Muscle of back (tissue), 11 donors: Measurements from ENCODE around the gene GSK3A. TPM values are rescaled to one million over a fixed set of nuclear protein-coding genes. Genes with fewer than 3 reads are reported as not detected.

Experiments
- DNase-seq, 3 donors: peaks; one replicate each; pipeline versions ENCODE4 v3.0.0 to v3.0.0-alpha.2; 2013
- polyA plus RNA-seq, 10 donors: library from polyadenylated mRNA; unstranded; fragments of 120-200 nt; gene quantifications; one replicate each; pipeline ENCODE4 v1.2.1, GENCODE V29; 2013; ENCODE audit not compliant: insufficient read length in 10 of 10

The GSK3A gene
- polyA plus RNA-seq, 10 donors: 34.4 to 49.0 (median 42.1) TPM

- no peak for DNase-seq
Observed at GRCh38 chr19:42202290-42202880, 40.0 kb downstream of the GSK3A start.

- DNase-seq: peak in 1 of 3 donors; percentile 32
Observed at GRCh38 chr19:42201489-42202289, 40.7 kb downstream of the GSK3A start.

- DNase-seq: no peak
Observed at GRCh38 chr19:42200116-42200715, 42.2 kb downstream of the GSK3A start.

- peak in 1 of 3 donors; percentile 20 for DNase-seq
Observed at GRCh38 chr19:42199440-42200115, 42.8 kb downstream of the GSK3A start.

GRCh38 chr19:42198676-42199439 lies 43.5 kb downstream of the GSK3A start:
- peak in 1 of 3 donors; percentile 15 for DNase-seq

- no peak for DNase-seq
Observed at GRCh38 chr19:42197375-42197817, 45.0 kb downstream of the GSK3A start.

GRCh38 chr19:42196011-42197001 lies 46.1 kb downstream of the GSK3A start:
- DNase-seq: no peak

- DNase-seq: no peak
Observed at GRCh38 chr19:42193706-42194105, 48.7 kb downstream of the GSK3A start.

- no peak for DNase-seq
Observed at GRCh38 chr19:42193294-42193693, 49.1 kb downstream of the GSK3A start.

GRCh38 chr19:42191855-42192254 lies 50.5 kb downstream of the GSK3A start:
- peak in 1 of 3 donors; percentile 39 for DNase-seq

GRCh38 chr19:42191330-42191729 lies 51.1 kb downstream of the GSK3A start:
- no peak for DNase-seq

GRCh38 chr19:42189133-42189532 lies 53.3 kb downstream of the GSK3A start:
- no peak for DNase-seq

GRCh38 chr19:42188665-42189064 lies 53.7 kb downstream of the GSK3A start:
- DNase-seq: no peak

GRCh38 chr19:42185277-42185676 lies 57.1 kb downstream of the GSK3A start:
- peak in 1 of 3 donors; percentile 12 for DNase-seq

- peak; percentile 65 to 75 (median 68) for DNase-seq
Observed at GRCh38 chr19:42184401-42184861, 58.0 kb downstream of the GSK3A start.

Other genes starting within 250 kb of the GSK3A start
- gene ATP1A3, start 248.4 kb downstream of the GSK3A start, polyA plus RNA-seq: 1 to 10 TPM in 3 of 10 donors, under 1 TPM in 7; 0.20 to 1.1 (median 0.61) TPM
- 1 to 10 TPM; 1.8 to 4.3 (median 3.1) TPM for gene GRIK5, start 172.4 kb downstream of the GSK3A start, polyA plus RNA-seq
- 10 to 100 TPM in 4 of 10 donors, 1 to 10 TPM in 6; 7.5 to 14.1 (median 9.5) TPM for gene ZNF574, start 166.4 kb downstream of the GSK3A start, polyA plus RNA-seq
- 1 to 10 TPM; 1.5 to 3.0 (median 1.7) TPM for gene POU2F2, start 110.2 kb downstream of the GSK3A start, polyA plus RNA-seq
- gene DEDD2, start 24.9 kb downstream of the GSK3A start, polyA plus RNA-seq: 10 to 100 TPM in 9 of 10 donors, 1 to 10 TPM in 1; 9.6 to 14.8 (median 12.8) TPM
- 1 to 10 TPM; 4.5 to 8.5 (median 5.9) TPM for gene ZNF526, start 22.3 kb downstream of the GSK3A start, polyA plus RNA-seq
- 10 to 100 TPM; 28.5 to 46.1 (median 38.4) TPM for gene ERF, start 12.5 kb upstream of the GSK3A start, polyA plus RNA-seq
- 10 to 100 TPM; 26.8 to 42.2 (median 35.7) TPM for gene CIC, start 26.6 kb upstream of the GSK3A start, polyA plus RNA-seq
- 1 to 10 TPM in 4 of 10 donors, under 1 TPM in 6; 0.47 to 1.8 (median 0.78) TPM for gene PRR19, start 59.5 kb upstream of the GSK3A start, polyA plus RNA-seq
- gene PAFAH1B3, start 60.0 kb upstream of the GSK3A start, polyA plus RNA-seq: 10 to 100 TPM; 20.0 to 43.7 (median 29.7) TPM
- gene TMEM145, start 70.7 kb upstream of the GSK3A start, polyA plus RNA-seq: under 1 TPM; 0.16 to 0.56 (median 0.30) TPM
- gene MEGF8, start 83.0 kb upstream of the GSK3A start, polyA plus RNA-seq: 10 to 100 TPM; 20.6 to 33.2 (median 26.3) TPM
- under 1 TPM in 3 of 10 donors, not detected in 7; 0.42 to 0.79 (median 0.59) TPM for gene CNFN, start 147.7 kb upstream of the GSK3A start, polyA plus RNA-seq
- 10 to 100 TPM in 2 of 10 donors, 1 to 10 TPM in 8; 5.4 to 12.1 (median 7.6) TPM for gene LIPE, start 184.8 kb upstream of the GSK3A start, polyA plus RNA-seq
- under 1 TPM in 1 of 10 donors, not detected in 9; 0.79 TPM for gene CXCL17, start 200.3 kb upstream of the GSK3A start, polyA plus RNA-seq